HG03521 (cell line): ENCODE measurements around the gene FSTL4.

ENCODE experiments used
- ATAC-seq: cut with Tn5 transposase; IDR thresholded peaks from one replicate; pipeline ENCODE4 v1.9.1; 2021; ENCODE audit warnings: mild to moderate bottlenecking, moderate library complexity; ENCODE audit not compliant: unreplicated experiment

Gene FSTL4

GRCh38 chr5:133612249-133612860 is at the start of gene FSTL4:
Gene FSTL4, minus strand, starts transcription at chr5:133612541.
- no peak for ATAC-seq

GRCh38 chr5:133661389-133661788 is 49.0 kb upstream of the FSTL4 start:
- no peak for ATAC-seq

- no peak for ATAC-seq
These were observed 46.0 kb upstream of the FSTL4 start for GRCh38 chr5:133658327-133658726.

GRCh38 chr5:133657036-133657435 is 44.7 kb upstream of the FSTL4 start:
- no peak for ATAC-seq

- ATAC-seq: no peak
These were observed 43.6 kb upstream of the FSTL4 start for GRCh38 chr5:133655966-133656365.

- no peak for ATAC-seq
These were observed 41.4 kb upstream of the FSTL4 start for GRCh38 chr5:133653760-133654049.

- ATAC-seq: no peak
These were observed 40.8 kb upstream of the FSTL4 start for GRCh38 chr5:133652951-133653759.

DNA sequence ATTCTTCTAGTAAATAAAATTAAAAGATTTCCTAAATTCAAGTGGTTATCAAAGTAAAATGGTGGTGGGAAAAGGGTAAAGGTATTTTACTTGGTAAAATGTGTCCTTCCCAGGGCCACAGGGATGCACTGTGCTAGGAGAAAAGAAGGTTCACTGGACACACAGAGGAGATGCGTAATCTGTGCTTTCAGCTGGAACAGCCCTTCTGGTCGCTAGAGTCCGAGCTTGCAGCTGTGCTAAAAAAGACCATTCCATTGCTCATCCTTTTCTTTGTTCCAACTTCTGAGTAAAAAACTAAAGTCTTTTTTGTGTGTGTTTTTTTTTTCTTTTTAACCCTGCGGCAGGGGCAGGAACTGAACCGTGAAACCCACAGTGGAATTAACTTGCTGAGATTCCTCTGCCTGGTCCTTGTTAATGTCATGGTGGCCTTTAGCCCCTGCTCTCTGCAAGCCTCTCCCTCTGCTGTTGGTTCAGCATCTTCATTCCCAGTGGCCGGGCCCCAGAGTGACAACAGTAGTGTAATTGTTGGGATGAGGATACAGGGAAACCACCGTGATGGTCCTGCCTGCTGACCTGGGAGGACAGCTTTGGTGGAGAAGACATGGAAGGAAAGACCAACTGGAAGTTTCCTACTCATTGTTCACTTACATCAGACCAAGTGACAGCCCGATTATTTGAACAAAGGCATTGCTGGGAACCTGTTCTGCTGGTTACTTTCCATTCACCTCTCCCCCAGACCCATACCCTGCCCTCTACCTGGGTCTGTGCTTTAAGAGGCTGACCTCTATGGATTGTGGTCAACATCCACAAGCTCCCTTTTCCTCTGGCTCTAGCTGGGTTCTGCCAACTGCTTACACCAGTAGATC is 31.9 kb upstream of the FSTL4 start:
- no peak for ATAC-seq

DNA sequence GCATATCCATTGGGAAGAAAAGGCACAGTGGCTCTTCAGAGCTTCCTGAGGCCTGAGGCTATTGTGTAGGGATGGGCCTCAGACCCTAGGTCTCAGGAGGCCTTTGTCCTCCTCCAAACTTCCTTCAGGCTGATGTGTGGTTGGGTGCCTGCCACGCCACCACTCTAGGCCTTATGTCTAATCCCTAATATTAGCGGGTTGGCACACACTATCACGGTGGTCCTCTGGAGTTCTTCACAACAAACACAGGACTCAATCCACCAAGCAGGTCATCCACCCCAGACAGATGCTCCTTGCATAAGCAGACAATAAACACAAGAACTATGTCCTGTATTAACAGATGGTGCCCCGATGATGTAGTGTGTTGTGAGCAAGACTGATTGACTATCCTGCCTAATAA is 31.0 kb upstream of the FSTL4 start:
- no peak for ATAC-seq

GRCh38 chr5:133642153-133642722 is 29.9 kb upstream of the FSTL4 start:
- no peak for ATAC-seq

DNA sequence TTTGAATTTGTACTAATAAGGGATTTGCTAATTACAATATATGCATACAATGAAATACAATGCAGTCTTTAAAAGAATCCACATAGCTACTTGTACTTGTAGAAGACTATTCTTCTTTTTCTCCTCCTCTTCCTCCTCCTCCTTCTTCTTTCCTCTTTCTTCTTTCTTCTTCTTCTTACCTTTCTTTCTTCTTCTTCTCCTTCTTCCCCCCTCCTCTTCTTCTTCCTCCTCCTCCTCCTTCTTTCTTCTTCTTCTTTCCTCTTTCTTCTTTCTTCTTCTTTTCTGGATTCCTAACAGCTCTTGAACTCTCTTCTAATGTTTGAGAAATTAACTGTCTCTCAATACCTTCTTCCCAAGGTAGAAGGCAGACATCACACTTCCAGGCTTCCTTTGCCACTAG is 29.3 kb upstream of the FSTL4 start:
- no peak for ATAC-seq

- ATAC-seq: no peak
These were observed 27.6 kb upstream of the FSTL4 start for GRCh38 chr5:133639850-133640528.

- ATAC-seq: no peak
These were observed 26.1 kb upstream of the FSTL4 start for GRCh38 chr5:133638436-133638835.

- no peak for ATAC-seq
These were observed 24.9 kb upstream of the FSTL4 start for GRCh38 chr5:133637206-133637605.

DNA sequence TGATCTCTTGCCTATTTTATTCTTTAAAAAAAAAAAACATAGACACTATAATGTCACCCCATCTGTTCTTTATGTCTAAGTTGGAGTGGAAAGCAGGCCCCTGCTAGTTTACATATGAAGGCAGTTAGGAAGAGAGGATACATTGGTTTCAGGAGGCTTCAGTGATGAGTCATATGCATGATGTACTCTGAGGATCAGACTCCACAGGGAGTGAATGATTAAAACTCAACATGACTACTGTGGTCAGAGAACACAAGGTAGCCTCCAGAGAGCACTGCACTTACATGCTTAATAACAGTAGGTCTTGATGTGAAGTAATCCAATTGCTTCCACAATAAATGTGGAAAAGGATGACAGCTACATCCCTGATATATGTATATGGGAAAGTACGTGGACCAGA is 22.7 kb upstream of the FSTL4 start:
- ATAC-seq: no peak

GRCh38 chr5:133627180-133627579 is 14.8 kb upstream of the FSTL4 start:
- no peak for ATAC-seq

- no peak for ATAC-seq
These were observed 12.0 kb upstream of the FSTL4 start for GRCh38 chr5:133624316-133624715.

DNA sequence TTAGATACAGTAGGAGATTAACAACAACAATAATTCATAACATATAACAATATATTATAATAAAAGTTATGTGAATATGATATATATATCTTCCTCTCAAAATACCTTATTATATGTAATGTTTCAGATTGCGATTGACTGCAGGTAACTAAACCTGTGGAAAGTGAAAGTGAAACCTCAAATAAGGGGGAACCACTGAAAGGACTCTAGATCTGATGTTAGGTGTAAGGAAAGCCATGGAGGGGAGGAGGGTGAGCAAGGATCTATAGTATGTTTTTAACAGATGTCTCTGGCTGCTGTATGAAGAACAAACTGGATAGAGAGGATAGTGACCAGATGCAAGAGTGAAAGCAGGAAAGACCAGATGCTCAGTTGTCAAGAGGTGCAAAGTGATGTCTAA is 5.8 kb upstream of the FSTL4 start:
- ATAC-seq: no peak

DNA sequence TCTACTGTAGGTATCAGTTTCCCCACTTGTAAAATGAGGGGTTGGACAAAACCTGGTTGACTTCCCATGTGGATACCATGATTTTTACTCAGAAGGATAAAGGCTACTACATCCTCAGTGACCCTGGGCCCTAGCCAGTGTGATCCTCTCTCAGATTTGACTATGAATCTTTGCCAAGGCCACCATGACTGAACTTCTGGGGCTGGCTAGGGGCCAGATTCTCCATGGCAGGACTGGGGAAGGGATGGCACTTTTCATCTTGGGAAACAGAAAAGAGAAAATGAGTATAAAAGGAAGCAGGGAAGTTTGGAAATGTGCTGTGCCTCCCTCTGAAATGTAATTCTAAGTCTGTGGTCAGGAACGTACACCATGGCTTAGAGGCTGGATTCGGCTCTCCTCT is 1.4 kb upstream of the FSTL4 start:
- ATAC-seq: no peak

DNA sequence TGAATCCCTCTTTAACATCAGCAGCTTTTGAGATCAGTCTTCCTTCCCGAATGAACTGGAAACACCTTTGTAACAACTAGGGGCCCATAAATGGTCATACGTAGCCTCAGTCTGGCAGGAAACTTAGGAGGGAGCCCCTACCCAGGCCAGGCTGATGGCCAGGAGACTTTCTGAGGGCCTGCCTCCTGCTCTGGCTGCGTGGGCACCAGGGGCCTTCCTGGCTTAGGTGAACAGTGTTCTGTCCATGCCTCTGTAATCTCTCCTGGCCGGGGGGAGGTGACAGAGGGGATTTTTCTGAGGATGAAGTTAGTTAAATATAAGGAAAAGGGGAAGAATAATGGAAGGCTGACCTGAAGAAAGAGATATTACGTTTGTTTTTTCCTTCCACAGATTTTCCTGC is 843 bp upstream of the FSTL4 start:
- ATAC-seq: no peak
